Heart right ventricle (tissue), 16 donors: ENCODE results near the gene DGCR2. TPM values are rescaled to one million over a fixed set of nuclear protein-coding genes. Genes with fewer than 3 reads are reported as not detected.

Source experiments
- ATAC-seq, 8 donors: fragments of 200-7000 bp; cut with Tn5 transposase; one replicate each; pipeline ENCODE4 v1.9.1; 2020; ENCODE audit warnings: mild to moderate bottlenecking in 8 of 8, moderate library complexity in 8 of 8, moderate number of reproducible peaks in 1 of 8
- DNase-seq, 2 donors: peaks; one replicate each; pipeline ENCODE4 v3.0.0-alpha.2; 2020
- H3K27ac ChIP-seq, 10 donors: fragments of 200-600 bp; sonication (generic) in 2 of 10; one replicate each; pipeline versions ENCODE4 v1.5.0 to v1.8.0; 2020 to 2022; ENCODE audit warnings: mild to moderate bottlenecking in 3 of 10
- H3K27me3 ChIP-seq, 7 donors: fragments of 200-600 bp; one replicate each; pipeline ENCODE4 v1.8.0; 2021 to 2022; ENCODE audit warnings: mild to moderate bottlenecking in 2 of 7
- H3K36me3 ChIP-seq, 9 donors: fragments of 200-600 bp; sonication (generic) in 1 of 9; one replicate each; pipeline versions ENCODE4 v1.5.0 to v1.8.0; 2020 to 2022; ENCODE audit warnings: mild to moderate bottlenecking in 2 of 9
- H3K4me1 ChIP-seq, 9 donors: fragments of 200-600 bp; sonication (generic) in 1 of 9; one replicate each; pipeline versions ENCODE4 v1.5.0 to v1.8.0; 2020 to 2022; ENCODE audit warnings: mild to moderate bottlenecking in 4 of 9
- H3K4me3 ChIP-seq, 10 donors: fragments of 200-600 bp; sonication (generic) in 2 of 10; one replicate each; pipeline versions ENCODE4 v1.5.0 to v1.8.0; 2020 to 2022; ENCODE audit warnings: mild to moderate bottlenecking in 7 of 10, moderate library complexity in 2 of 10
- H3K9me3 ChIP-seq, 11 donors: fragments of 200-600 bp in 10 of 11; sonication (generic) in 2 of 11; one replicate each; pipeline versions ENCODE4 v1.5.0 to v1.8.0; 2013 to 2022; ENCODE audit warnings: mild to moderate bottlenecking in 2 of 11, control low read depth in 1 of 11, moderate library complexity in 1 of 11
- CTCF ChIP-seq, 9 donors: fragments of 200-600 bp; sonication (generic) in 2 of 9; IDR thresholded peaks; one replicate each; pipeline versions ENCODE4 v1.5.0 to v1.8.0; 2021 to 2022; ENCODE audit warnings: antibody characterized with exemption in 9 of 9, mild to moderate bottlenecking in 5 of 9, moderate library complexity in 1 of 9
- WGBS, 2 donors: extraction: QIAGEN DNeasy Blood & Tissue Kit; methylation state at CpG; one replicate each; pipeline ENCODE4 v1.1.7; 2013; ENCODE audit warnings: inconsistent platforms in 1 of 2; 5-methylcytosine and 5-hydroxymethylcytosine counted together
- intact Hi-C, 10 donors: fragments of 100-400 bp; cut with DNase I; formaldehyde crosslinking; loops; one replicate each; pipeline versions ENCODE4 v1.11.1 to v1.14.2; 2022
- polyA plus RNA-seq, 2 donors: library from polyadenylated mRNA; stranded (reverse); fragments of 200-250 nt; gene quantifications; one replicate each; pipeline ENCODE4 v1.2.3, GENCODE V29; 2013
- total RNA-seq, 10 donors: library from RNA; stranded (reverse); fragmentation: NEBNext Ultra II Directional in 3 of 10; extraction: Animal tissue kit (Norgen Biotek cat#: 25700) in 3 of 10; gene quantifications; one replicate each; pipeline versions ENCODE4 v1.2.1 to v1.2.4, GENCODE V29; 2021 to 2023
- donor health status: Arrhythmogenic right ventricular cardiomyopathy.
- donor health status: ischemic (EF 13 %, LVEDD 7.1; RV severe dilation, severe dysfunction).
- donor health status: healthy with polysubstance abuse.
- donor health status: DM: no; HTN: yes; CAD: no.
- donor health status: DM: no; HTN: no; CAD: no.
- donor health status: ischemic (EF 25% LVEDD 6.9; RV normal size, moderate dysfunction).
- donor health status: ischemic (EF 25% LVEDD 5.7; RV mildly dilated, moderate dysfunction).
- donor health status: healthy.
- donor health status: DM: yes; HTN: yes; CAD: no.
- donor health status: Ischemic cardiomyopathy.
- donor health status: ischemic (EF 35%, LVEDD 5.7; RV mildly dilated, moderate dysfunction).
- donor health status: nonischemic (EF 11% LVEDD 7.7; RV severe dilation, severe dysfunction).
- donor health status: DM: yes; HTN: yes; CAD: no.
- donor health status: PGD.
- donor health status: ischemic (EF 29% LVEDD 5.4; RV normal size, mild dysfunction).
- donor health status: nonischemic (EF 23%, LVEDD 6.1; RV moderate dilation, normal function).

Gene DGCR2
- total and polyA plus RNA-seq, 12 donors: 17.0 to 58.0 (median 39.1) TPM

GRCh38 chr22:19152942-19153883 is 31.0 kb upstream of the DGCR2 start:
- DNase-seq: no peak
- TF ChIP-seq CTCF (IDR thresholded peaks at IDR 0.05): no peak
- H3K36me3 ChIP-seq: no peaks in the 10 kb centered on the region
- H3K4me1 ChIP-seq: peaks cover 0 to 11% (median 8%) of the 10 kb centered on the region in 9 donors
- intact Hi-C loops: no loop called here
- H3K27ac ChIP-seq: no peak overlapping the region
- peaks cover 34 to 69% (median 55%) of the 10 kb centered on the region in 7 donors for H3K27me3 ChIP-seq
- ATAC-seq: no peak
- H3K9me3 ChIP-seq: no peaks in the 10 kb centered on the region
- 60 to 62% methylated on average over 11 of the region's 11 CpGs for WGBS, 2 donors
- no peak overlapping the region for H3K4me3 ChIP-seq

GRCh38 chr22:19151329-19152191 is 29.3 kb upstream of the DGCR2 start:
- H3K9me3 ChIP-seq: no peaks in the 10 kb centered on the region
- ATAC-seq: no peak
- intact Hi-C loops: no loop called here
- H3K27ac ChIP-seq: no peak overlapping the region
- peaks cover 37 to 74% (median 66%) of the 10 kb centered on the region in 7 donors for H3K27me3 ChIP-seq
- no peak for DNase-seq
- no peak for TF ChIP-seq CTCF (IDR thresholded peaks at IDR 0.05)
- H3K4me1 ChIP-seq: peaks cover 0 to 11% (median 8%) of the 10 kb centered on the region in 9 donors
- H3K4me3 ChIP-seq: no peak overlapping the region
- no peaks in the 10 kb centered on the region for H3K36me3 ChIP-seq
- WGBS, 2 donors: 49 to 50% methylated on average over 10 of the region's 10 CpGs

- 9 to 11% methylated on average over 42 to 67 of the region's 68 CpGs for WGBS, 2 donors
- TF ChIP-seq CTCF (IDR thresholded peaks at IDR 0.05): no peak
- H3K36me3 ChIP-seq: no peaks in the 10 kb centered on the region
- ATAC-seq (no peak), DNase-seq (no peak)
- no peaks in the 10 kb centered on the region for H3K9me3 ChIP-seq
- no peak overlapping the region for H3K27ac ChIP-seq
- H3K4me3 ChIP-seq: no peak overlapping the region
- intact Hi-C loops: no loop called here
- H3K27me3 ChIP-seq: peaks cover 37 to 71% (median 63%) of the 10 kb centered on the region in 7 donors
- H3K4me1 ChIP-seq: peaks cover 0 to 11% (median 8%) of the 10 kb centered on the region in 9 donors
These were observed 28.5 kb upstream of the DGCR2 start for GRCh38 chr22:19150482-19151328.
